AG09309 (cell line): ENCODE measurements around the gene SMAD2.

Source experiments
- DNase-seq: peaks from one replicate; pipeline ENCODE4 v3.0.0-alpha.2; 2010; ENCODE audit warnings: low read depth
- H3K4me3 ChIP-seq: 2 replicates; pipeline ENCODE4 v1.5.1; 2011; ENCODE audit warnings: mild to moderate bottlenecking, low read depth, low read length, moderate library complexity; ENCODE audit not compliant: control insufficient read depth
- CTCF ChIP-seq: IDR thresholded peaks from 2 replicates; pipeline ENCODE4 v1.5.1; 2011; ENCODE audit warnings: mild to moderate bottlenecking, low read depth, low read length, inconsistent platforms; ENCODE audit not compliant: insufficient read depth, control insufficient read depth; ENCODE audit errors: missing control alignments

The SMAD2 gene

GRCh38 chr18:47888156-47888555, 42.3 kb downstream of the SMAD2 start:
- TF ChIP-seq CTCF: no peak

GRCh38 chr18:47887227-47887626, 43.2 kb downstream of the SMAD2 start:
- no peak overlapping the region for H3K4me3 ChIP-seq
- TF ChIP-seq CTCF: no peak
- no peak for DNase-seq

More at GRCh38 chr18:47888156-47888555, 42.3 kb downstream of the SMAD2 start:
- DNase-seq: no peak
- no peak overlapping the region for H3K4me3 ChIP-seq

DNA sequence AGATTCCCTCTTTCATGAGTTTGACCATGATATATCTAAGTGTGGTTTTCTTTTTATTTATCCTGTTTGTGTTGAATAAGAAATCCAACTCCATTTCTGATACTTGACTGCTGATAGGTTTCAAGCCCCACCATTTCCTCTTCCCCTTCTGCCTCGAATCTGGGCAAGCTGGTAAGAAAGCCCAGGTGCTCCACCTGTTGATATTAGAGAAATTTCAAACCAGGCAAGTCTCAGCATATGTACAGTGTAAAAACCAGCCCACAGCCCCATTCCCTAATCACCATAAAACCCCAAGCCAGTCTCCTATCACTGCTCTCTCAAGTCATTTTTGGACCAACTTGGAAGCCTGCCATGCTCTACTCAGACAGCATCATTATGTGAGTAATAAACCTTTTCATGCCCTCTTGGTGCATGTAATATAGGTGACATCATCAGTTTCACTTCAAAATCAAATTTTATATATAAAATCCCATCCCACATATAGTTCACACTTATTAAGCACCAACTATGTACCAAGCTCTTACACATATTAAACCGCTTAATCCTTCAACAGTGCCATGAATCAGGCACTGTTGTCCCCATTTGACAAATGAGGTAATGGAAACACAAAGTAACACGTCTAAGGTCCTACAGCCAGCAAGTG, 46.6 kb downstream of the SMAD2 start:
- peak; percentile 37 for DNase-seq
- H3K4me3 ChIP-seq: no peak overlapping the region
- TF ChIP-seq CTCF: no peak

GRCh38 chr18:47882641-47883040, 47.8 kb downstream of the SMAD2 start:
- DNase-seq: peak; percentile 72
- TF ChIP-seq CTCF: no peak
- H3K4me3 ChIP-seq: no peak overlapping the region

DNA sequence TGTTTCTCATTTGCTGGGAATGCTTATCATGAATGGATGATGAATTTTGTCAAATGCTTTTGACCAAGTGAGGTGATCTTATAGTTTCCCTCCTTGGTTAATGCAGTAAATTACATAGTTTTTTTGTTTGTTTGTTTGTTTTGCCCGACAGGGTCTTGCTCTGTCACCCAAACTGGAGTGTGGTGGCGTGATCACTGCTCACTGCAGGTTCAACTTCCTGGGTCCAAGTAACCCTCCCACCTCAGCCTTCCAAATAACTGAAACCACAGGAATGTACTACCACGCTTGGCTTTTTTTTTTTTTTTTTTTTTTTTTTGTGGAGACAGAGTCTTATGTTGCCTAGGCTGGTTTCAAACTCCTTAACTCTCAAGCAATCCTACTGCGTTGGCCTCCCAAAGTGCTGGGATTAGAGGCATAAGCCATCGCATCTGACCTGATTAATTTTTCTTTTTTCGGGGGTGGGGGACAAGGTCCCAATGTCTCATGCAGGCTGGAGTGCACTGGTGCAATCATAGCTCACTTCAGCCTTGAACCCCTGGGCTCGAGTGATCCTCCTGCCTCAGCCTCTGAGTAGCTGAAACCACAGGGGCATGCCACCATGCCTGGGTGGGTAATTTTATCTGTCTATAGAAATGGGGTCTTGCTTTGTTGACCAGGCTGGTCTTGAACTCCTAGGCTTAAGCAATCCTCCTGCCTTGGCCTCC, 48.6 kb downstream of the SMAD2 start:
- H3K4me3 ChIP-seq: no peak overlapping the region
- DNase-seq: no peak
- no peak for TF ChIP-seq CTCF

DNA sequence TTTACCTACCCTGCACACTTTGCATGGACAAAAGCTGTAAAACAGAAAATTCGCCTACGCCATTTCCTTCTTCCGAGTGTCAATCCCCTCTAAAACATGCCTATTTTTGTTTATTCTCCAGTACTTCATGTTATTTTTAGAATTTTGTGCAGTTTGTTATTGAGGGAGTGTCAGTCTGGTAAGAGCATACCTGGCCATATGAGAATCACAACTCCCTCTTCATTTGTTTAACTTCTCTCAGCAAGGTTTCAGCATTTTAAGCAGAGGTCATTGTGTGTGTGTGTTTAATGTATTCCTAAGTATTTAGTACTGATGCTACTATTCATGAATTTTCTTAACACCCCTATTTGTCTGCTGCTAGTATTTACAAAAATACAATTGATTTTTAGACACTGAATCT, 49.4 kb downstream of the SMAD2 start:
- TF ChIP-seq CTCF: no peak
- DNase-seq: no peak
- H3K4me3 ChIP-seq: no peak overlapping the region
